H1 (cell line): ENCODE results near the gene HSD17B2. TPM values are rescaled to one million over a fixed set of nuclear protein-coding genes. Genes with fewer than 3 reads are reported as not detected.

Experiments used
- CTCF ChIA-PET: fragments of 300-600 bp; sonication (Branson Sonifier 250); formaldehyde crosslinking; loops from one replicate; lab custom pipeline; 2021; ENCODE audit not compliant: partially characterized antibody; lab: Charles Lee
- POLR2A ChIA-PET: fragments of 300-600 bp; sonication (Branson Sonifier 250); formaldehyde crosslinking; loops from one replicate; lab custom pipeline; 2021; ENCODE audit warnings: inconsistent platforms; ENCODE audit not compliant: partially characterized antibody; lab: Charles Lee
- DNase-seq, 2 experiments: peaks; one replicate each; pipeline versions ENCODE4 v3.0.0 to v3.0.0-alpha.2; 2010 to 2022; ENCODE audit warnings: low spot score in 2 of 2, low read depth in 1 of 2, mixed read lengths in 1 of 2
- FAIRE-seq: peaks from 2 replicates; lab custom pipeline; 2011; peaks lifted over from hg19 to GRCh38; lab: Jason Lieb, UNC
- H2AFZ ChIP-seq: 2 replicates; pipeline ENCODE4 v1.8.1; 2012; ENCODE audit warnings: low read length, inconsistent platforms
- H2AK5ac ChIP-seq: 2 replicates; pipeline ENCODE4 v1.6.1; 2013; ENCODE audit warnings: low read depth, low read length
- H2BK120ac ChIP-seq: replicated peaks from 2 replicates; pipeline ENCODE3; 2013; ENCODE audit warnings: low read depth, low read length, inconsistent platforms
- H2BK12ac ChIP-seq: 2 replicates; pipeline ENCODE4 v1.6.1; 2013; ENCODE audit warnings: low read depth, low read length
- H2BK15ac ChIP-seq: 2 replicates; pipeline ENCODE4 v1.6.1; 2013; ENCODE audit warnings: low read length
- H2BK20ac ChIP-seq: 2 replicates; pipeline ENCODE4 v1.6.1; 2013; ENCODE audit warnings: low read length
- H2BK5ac ChIP-seq: 2 replicates; pipeline ENCODE4 v1.6.1; 2013; ENCODE audit warnings: low read depth, low read length
- H3K14ac ChIP-seq: 2 replicates; pipeline ENCODE4 v1.6.1; 2013; ENCODE audit warnings: inconsistent platforms; ENCODE audit not compliant: insufficient read length
- H3K18ac ChIP-seq: 2 replicates; pipeline ENCODE4 v1.6.1; 2013; ENCODE audit warnings: low read length; ENCODE audit errors: extremely low read depth
- H3K23ac ChIP-seq: 2 replicates; pipeline ENCODE4 v1.6.1; 2013; ENCODE audit warnings: inconsistent platforms; ENCODE audit not compliant: insufficient read length
- H3K23me2 ChIP-seq: 2 replicates; pipeline ENCODE4 v1.6.1; 2013; ENCODE audit warnings: low read depth, low read length
- H3K27ac ChIP-seq: 2 replicates; pipeline ENCODE4 v1.6.1; 2011; ENCODE audit warnings: low read depth, low read length, inconsistent platforms
- H3K27me3 ChIP-seq, 4 experiments: replicated peaks in 1 of 4; 1 replicate in 1 of 4; 2 replicates in 3 of 4; pipeline versions ENCODE4 v1.6.1 to v1.8.1; 2011 to 2013; ENCODE audit warnings: low read length in 3 of 4, mild to moderate bottlenecking in 3 of 4, inconsistent platforms in 2 of 4, mixed read lengths in 2 of 4, moderate library complexity in 1 of 4; ENCODE audit not compliant: control insufficient read depth in 3 of 4, insufficient read depth in 3 of 4; ENCODE audit errors: extremely low read depth in 1 of 4
- H3K36me3 ChIP-seq, 4 experiments: 2 replicates each; pipeline versions ENCODE4 v1.6.1 to v1.8.1; 2011 to 2013; ENCODE audit warnings: mild to moderate bottlenecking in 4 of 4, low read length in 3 of 4, moderate library complexity in 2 of 4, control low read depth in 1 of 4, inconsistent platforms in 1 of 4; ENCODE audit not compliant: insufficient read depth in 4 of 4, control insufficient read depth in 2 of 4
- H3K4ac ChIP-seq: replicated peaks from 2 replicates; pipeline ENCODE3; 2013; ENCODE audit warnings: low read length, low read depth, mixed read lengths, inconsistent platforms; ENCODE audit not compliant: insufficient read length
- H3K4me1 ChIP-seq, 4 experiments: replicated peaks in 1 of 4; 1 replicate in 1 of 4; 2 replicates in 3 of 4; pipeline versions ENCODE4 v1.6.1 to v1.8.1; 2011 to 2013; ENCODE audit warnings: low read length in 3 of 4, inconsistent platforms in 2 of 4, mixed read lengths in 1 of 4; ENCODE audit not compliant: insufficient read depth in 4 of 4, control insufficient read depth in 3 of 4
- H3K4me2 ChIP-seq, 2 experiments: 2 replicates each; pipeline versions ENCODE4 v1.6.1 to v1.8.1; 2011 to 2013; ENCODE audit warnings: low read depth in 2 of 2, low read length in 2 of 2, control low read depth in 1 of 2, inconsistent platforms in 1 of 2, mild to moderate bottlenecking in 1 of 2; ENCODE audit not compliant: insufficient read depth in 1 of 2
- H3K4me3 ChIP-seq, 4 experiments: fragments of 200-600, 300-600 bp in 1 of 4; sonication (generic), shearing (Covaris generic), sonication (Bioruptor Twin) in 1 of 4; 2 replicates each; pipeline versions ENCODE4 v1.5.1 to v1.8.1; 2011 to 2016; ENCODE audit warnings: low read length in 4 of 4, low read depth in 3 of 4, control low read depth in 2 of 4, inconsistent platforms in 2 of 4, mild to moderate bottlenecking in 2 of 4, mixed read lengths in 1 of 4, moderate library complexity in 1 of 4; ENCODE audit not compliant: insufficient read depth in 2 of 4; ENCODE audit errors: extremely low read depth in 1 of 4
- H3K56ac ChIP-seq: replicated peaks from 2 replicates; pipeline ENCODE3; 2013; ENCODE audit warnings: low read depth, mild to moderate bottlenecking, mixed read lengths, low read length, inconsistent platforms; ENCODE audit not compliant: insufficient read length
- H3K79me1 ChIP-seq: 2 replicates; pipeline ENCODE4 v1.6.1; 2013; ENCODE audit warnings: low read depth, low read length, control low read depth
- H3K79me2 ChIP-seq, 2 experiments: 2 replicates each; pipeline versions ENCODE4 v1.6.1 to v1.8.1; 2012 to 2013; ENCODE audit warnings: low read length in 2 of 2, mild to moderate bottlenecking in 2 of 2, inconsistent platforms in 1 of 2; ENCODE audit not compliant: insufficient read depth in 2 of 2, control insufficient read depth in 1 of 2
- H3K9ac ChIP-seq, 4 experiments: replicated peaks in 1 of 4; 1 replicate in 1 of 4; 2 replicates in 3 of 4; pipeline versions ENCODE4 v1.6.1 to v1.8.1; 2011 to 2013; ENCODE audit warnings: low read depth in 3 of 4, low read length in 3 of 4, control low read depth in 2 of 4, mild to moderate bottlenecking in 2 of 4, moderate library complexity in 2 of 4, inconsistent platforms in 1 of 4; ENCODE audit errors: extremely low read depth in 1 of 4
- H3K9me3 ChIP-seq, 2 experiments: 2 replicates each; pipeline versions ENCODE4 v1.6.1 to v1.8.1; 2012 to 2013; ENCODE audit warnings: mild to moderate bottlenecking in 2 of 2, moderate library complexity in 2 of 2, control low read depth in 1 of 2, inconsistent platforms in 1 of 2, low read depth in 1 of 2, low read length in 1 of 2, mixed read lengths in 1 of 2; ENCODE audit not compliant: insufficient read depth in 2 of 2
- H4K20me1 ChIP-seq, 2 experiments: replicated peaks in 1 of 2; 2 replicates each; pipeline versions ENCODE3 to v1.8.1; 2011 to 2013; ENCODE audit warnings: inconsistent platforms in 2 of 2, low read length in 2 of 2, mild to moderate bottlenecking in 1 of 2; ENCODE audit not compliant: insufficient read depth in 2 of 2, control insufficient read depth in 1 of 2
- H4K5ac ChIP-seq: 2 replicates; pipeline ENCODE4 v1.6.1; 2013; ENCODE audit warnings: low read length, low read depth, mixed read lengths, inconsistent platforms; ENCODE audit not compliant: insufficient read length
- H4K8ac ChIP-seq: 2 replicates; pipeline ENCODE4 v1.8.0; 2013; ENCODE audit warnings: mild to moderate bottlenecking, moderate library complexity, low read length, inconsistent platforms; ENCODE audit not compliant: insufficient read depth; ENCODE audit errors: extremely low read depth
- H4K91ac ChIP-seq: replicated peaks from 2 replicates; pipeline ENCODE3; 2013; ENCODE audit warnings: low read length, mixed read lengths, inconsistent platforms; ENCODE audit not compliant: insufficient read length
- CHD1 ChIP-seq: IDR thresholded peaks from 2 replicates; pipeline ENCODE4 v1.6.1; 2012; ENCODE audit warnings: low read depth, low read length, improper control_type of control experiment
- CTBP2 ChIP-seq: IDR thresholded peaks from 2 replicates; pipeline ENCODE4 v1.7.0; 2011; ENCODE audit warnings: borderline replicate concordance, mild to moderate bottlenecking, moderate library complexity, mixed read lengths, low read length; ENCODE audit not compliant: insufficient read depth, insufficient read length
- FOSL1 ChIP-seq: IDR thresholded peaks from 2 replicates; pipeline ENCODE4 v1.6.1; 2011; ENCODE audit warnings: mild to moderate bottlenecking, low read depth, low read length, moderate library complexity; ENCODE audit not compliant: insufficient read depth
- SP4 ChIP-seq: IDR thresholded peaks from 2 replicates; pipeline ENCODE4 v1.6.1; 2012; ENCODE audit warnings: low read length, inconsistent platforms
- WGBS, 2 experiments: shearing (Covaris generic) in 1 of 2; methylation state at CpG; one replicate each; pipeline versions ENCODE4 v1.1.6 to v1.1.7; 2013 to 2015; ENCODE audit warnings: low lambda C conversion rate in 2 of 2, mixed read lengths in 2 of 2, inconsistent platforms in 1 of 2, low coverage in 1 of 2, missing lambda C conversion rate in 1 of 2; ENCODE audit not compliant: insufficient replicate concordance in 2 of 2, insufficient coverage in 1 of 2, insufficient read length in 1 of 2; ENCODE audit errors: extremely low coverage in 1 of 2, missing lambda C conversion rate in 1 of 2; 5-methylcytosine and 5-hydroxymethylcytosine counted together
- polyA plus RNA-seq, 7 experiments: library from polyadenylated mRNA; depleted of rRNA in 3 of 7; stranded (reverse) in 5 of 7; unstranded in 2 of 7; fragments of >200 nt in 5 of 7; fragments of 200-250 nt in 2 of 7; gene quantifications; 1 replicate in 5 of 7; 2 replicates in 1 of 7; 4 replicates in 1 of 7; pipeline versions ENCODE4 v1.2.1 to v1.2.3, GENCODE V29; 2011 to 2013; ENCODE audit warnings: missing spikeins in 2 of 7, mixed read lengths in 2 of 7
- total RNA-seq: library from RNA; stranded (reverse); fragmentation: NEBNext Ultra II Directional; extraction: Animal tissue kit (Norgen Biotek cat#: 25700); gene quantifications from 2 replicates; pipeline ENCODE4 v1.2.1, GENCODE V29; 2021
- TF ChIP-seq, protein P1 (sequence below): IDR thresholded peaks from 2 replicates; pipeline ENCODE4 v1.6.1; 2012; ENCODE audit warnings: inconsistent platforms

Gene HSD17B2
- total and polyA plus RNA-seq, 2 of the 8 experiments (the other 6 are each of a cell fraction or from before 2014, with no cell fraction given) = not detected

DNA sequence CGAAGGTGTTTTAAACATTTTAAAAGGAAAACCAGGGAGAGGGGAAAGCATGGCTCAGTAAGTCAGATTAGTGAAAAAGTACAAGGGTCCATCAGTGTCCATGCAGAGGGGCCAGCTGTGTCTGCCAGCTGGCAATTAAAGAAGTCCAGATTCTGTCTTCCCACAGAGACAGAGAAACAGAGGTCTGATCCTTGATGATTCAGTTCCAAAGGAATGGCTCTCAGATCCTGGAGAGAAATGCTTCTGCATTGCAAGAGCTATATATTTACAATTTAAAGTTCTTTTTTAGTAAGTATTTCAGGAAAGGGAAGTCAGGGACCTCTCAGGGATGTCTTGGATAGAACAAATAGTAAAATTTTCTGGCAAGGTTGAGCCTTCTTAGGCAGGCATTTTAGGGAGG lies 56.2 kb downstream of the HSD17B2 start:
- H3K18ac ChIP-seq = no peak overlapping the region
- H3K4me1 ChIP-seq = peaks cover 0 to 11% (median 6%) of the 10 kb centered on the region in 4 experiments; a peak in 5 of 7 replicates
- no peak overlapping the region for H3K27ac ChIP-seq
- no peak overlapping the region for H2BK12ac ChIP-seq
- H3K79me1 ChIP-seq = no peaks in the 10 kb centered on the region
- no peaks in the 10 kb centered on the region for H3K27me3 ChIP-seq
- H3K23me2 ChIP-seq = no peaks in the 10 kb centered on the region; the same call in 1 of the 2 replicates
- H4K20me1 ChIP-seq = no peaks in the 10 kb centered on the region
- H3K9me3 ChIP-seq = no peaks in the 10 kb centered on the region
- no peak overlapping the region for H3K56ac ChIP-seq
- H2BK15ac ChIP-seq = no peak overlapping the region
- no peak for TF ChIP-seq CHD1
- no peak for TF ChIP-seq CTBP2
- TF ChIP-seq, protein P1, sequence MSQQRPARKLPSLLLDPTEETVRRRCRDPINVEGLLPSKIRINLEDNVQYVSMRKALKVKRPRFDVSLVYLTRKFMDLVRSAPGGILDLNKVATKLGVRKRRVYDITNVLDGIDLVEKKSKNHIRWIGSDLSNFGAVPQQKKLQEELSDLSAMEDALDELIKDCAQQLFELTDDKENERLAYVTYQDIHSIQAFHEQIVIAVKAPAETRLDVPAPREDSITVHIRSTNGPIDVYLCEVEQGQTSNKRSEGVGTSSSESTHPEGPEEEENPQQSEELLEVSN = no peak
- no peak for TF ChIP-seq SP4
- TF ChIP-seq FOSL1 = no peak
- H3K79me2 ChIP-seq = no peaks in the 10 kb centered on the region
- no peak overlapping the region for H3K4me2 ChIP-seq
- H2BK5ac ChIP-seq = no peak overlapping the region
- DNase-seq (no peak), FAIRE-seq (no peak)
- 58% methylated on average over 1 of the region's 1 CpG; no CpG with 5 or more reads in 1 of the 2 experiments for WGBS, 2 experiments
- no peak overlapping the region for H4K91ac ChIP-seq
- no peak overlapping the region for H3K23ac ChIP-seq
- no peak overlapping the region for H2BK120ac ChIP-seq
- no peak overlapping the region for H2BK20ac ChIP-seq
- H3K36me3 ChIP-seq = no peaks in the 10 kb centered on the region
- no peak overlapping the region for H2AFZ ChIP-seq
- no peak overlapping the region for H2AK5ac ChIP-seq
- H3K9ac ChIP-seq = no peak overlapping the region
- no peak overlapping the region for H3K14ac ChIP-seq
- no peak overlapping the region for H4K5ac ChIP-seq
- POLR2A ChIA-PET = interaction anchor here (1.1 kb wide), 1 partner anchor 47 kb away, joined by 3 read pairs; no protein-coding TSS in a partner anchor
- no peak overlapping the region for H3K4ac ChIP-seq
- no peak overlapping the region for H3K4me3 ChIP-seq
- CTCF ChIA-PET = interaction anchor here (1.2 kb wide), 1 partner anchor 31 kb away, joined by 3 read pairs; no protein-coding TSS in a partner anchor
- H4K8ac ChIP-seq = no peak overlapping the region
